ENCODE results near the gene IKZF1.

GRCh38 chr7:50273301-50273700 lies 31.2 kb upstream of the IKZF1 start:
- TF ChIP-seq CTCF (IDR thresholded peaks at IDR 0.05) (no peak), REST (IDR thresholded peaks at IDR 0.05; ENCODE audit: insufficient read depth in 1 of 2, low read depth in 2 of 2, low read length in 1 of 2) (no peak), POLR2AphosphoS5 (IDR thresholded peaks at IDR 0.05; ENCODE audit: low read depth, low read length) (no peak), SIN3A (IDR thresholded peaks at IDR 0.05; ENCODE audit: borderline replicate concordance, insufficient read depth, low read depth, low read length) (no peak), TCF7L2 (IDR thresholded peaks at IDR 0.05; ENCODE audit: low read depth, low read length) (no peak)
